22Rv1 (cell line): ENCODE measurements around the gene PPM1F.

Experiments
- ZFX ChIP-seq: fragments of 450-650 bp; IDR thresholded peaks from 2 replicates; pipeline ENCODE4 v1.6.1; 2017; ENCODE audit warnings: antibody characterized with exemption, borderline replicate concordance
- TF ChIP-seq, protein P1 (sequence below): fragments of 450-650 bp; IDR thresholded peaks from 2 replicates; pipeline ENCODE4 v1.5.1; 2017; ENCODE audit warnings: mild to moderate bottlenecking

DNA sequence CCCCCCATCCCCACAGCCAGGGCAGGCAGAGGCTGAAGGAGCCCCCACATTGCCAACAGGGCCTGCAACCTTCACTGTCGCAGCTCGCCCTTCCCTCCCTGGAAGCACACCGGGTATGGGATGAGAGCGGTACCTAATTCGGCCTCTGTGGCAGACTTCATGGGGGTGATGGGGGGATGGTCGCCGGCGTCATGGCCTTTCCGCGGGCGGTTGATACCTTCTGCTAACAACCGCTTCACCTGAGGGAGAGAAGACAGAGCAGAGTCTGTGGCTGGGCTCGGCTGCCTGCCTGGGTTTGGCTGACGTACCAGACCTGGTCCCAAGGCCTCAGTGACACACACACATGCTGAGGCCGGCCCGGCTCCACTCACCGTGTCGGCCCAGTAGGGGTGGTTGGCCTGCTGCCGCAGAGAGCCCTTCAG, 11.2 kb upstream of the PPM1F start:
- TF ChIP-seq, protein P1, sequence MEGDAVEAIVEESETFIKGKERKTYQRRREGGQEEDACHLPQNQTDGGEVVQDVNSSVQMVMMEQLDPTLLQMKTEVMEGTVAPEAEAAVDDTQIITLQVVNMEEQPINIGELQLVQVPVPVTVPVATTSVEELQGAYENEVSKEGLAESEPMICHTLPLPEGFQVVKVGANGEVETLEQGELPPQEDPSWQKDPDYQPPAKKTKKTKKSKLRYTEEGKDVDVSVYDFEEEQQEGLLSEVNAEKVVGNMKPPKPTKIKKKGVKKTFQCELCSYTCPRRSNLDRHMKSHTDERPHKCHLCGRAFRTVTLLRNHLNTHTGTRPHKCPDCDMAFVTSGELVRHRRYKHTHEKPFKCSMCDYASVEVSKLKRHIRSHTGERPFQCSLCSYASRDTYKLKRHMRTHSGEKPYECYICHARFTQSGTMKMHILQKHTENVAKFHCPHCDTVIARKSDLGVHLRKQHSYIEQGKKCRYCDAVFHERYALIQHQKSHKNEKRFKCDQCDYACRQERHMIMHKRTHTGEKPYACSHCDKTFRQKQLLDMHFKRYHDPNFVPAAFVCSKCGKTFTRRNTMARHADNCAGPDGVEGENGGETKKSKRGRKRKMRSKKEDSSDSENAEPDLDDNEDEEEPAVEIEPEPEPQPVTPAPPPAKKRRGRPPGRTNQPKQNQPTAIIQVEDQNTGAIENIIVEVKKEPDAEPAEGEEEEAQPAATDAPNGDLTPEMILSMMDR = no peak
- no peak for TF ChIP-seq ZFX
